KMS-11 (cell line): ENCODE results near the gene VARS2.

Source experiments
- H2AFZ ChIP-seq: fragments of 200-600 bp; sonication (generic); 2 replicates; pipeline ENCODE4 v1.6.1; 2016; ENCODE audit warnings: antibody characterized with exemption, mixed run types, low read depth
- H3K27ac ChIP-seq: fragments of 200-600 bp; sonication (generic); 2 replicates; pipeline ENCODE4 v1.6.1; 2016; ENCODE audit warnings: mild to moderate bottlenecking, mixed run types
- H3K27me3 ChIP-seq: fragments of 200-600 bp; sonication (generic); 2 replicates; pipeline ENCODE4 v1.6.1; 2017; ENCODE audit warnings: mild to moderate bottlenecking, low read depth, mixed run types, moderate library complexity; ENCODE audit not compliant: insufficient read depth
- H3K36me3 ChIP-seq: fragments of 200-600 bp; sonication (generic); 2 replicates; pipeline ENCODE4 v1.6.1; 2017; ENCODE audit warnings: mild to moderate bottlenecking, mixed run types; ENCODE audit not compliant: insufficient read depth
- H3K4me1 ChIP-seq: fragments of 200-600 bp; sonication (generic); 2 replicates; pipeline ENCODE4 v1.6.1; 2016; ENCODE audit warnings: mild to moderate bottlenecking, low read depth, mixed run types; ENCODE audit not compliant: poor library complexity, severe bottlenecking
- H3K4me2 ChIP-seq: fragments of 200-600 bp; sonication (generic); 2 replicates; pipeline ENCODE4 v1.7.0; 2016; ENCODE audit warnings: mild to moderate bottlenecking, mixed run types
- H3K4me3 ChIP-seq: fragments of 200-600 bp; sonication (generic); IDR thresholded peaks from 2 replicates; pipeline ENCODE4 v1.6.1; 2017; ENCODE audit warnings: low read depth, low read length, mixed read lengths; ENCODE audit not compliant: insufficient read depth
- H3K79me2 ChIP-seq: fragments of 200-600 bp; sonication (generic); 2 replicates; pipeline ENCODE4 v1.6.1; 2016; ENCODE audit warnings: low read depth, mixed run types; ENCODE audit not compliant: insufficient read depth
- H3K9ac ChIP-seq: fragments of 200-600 bp; sonication (generic); 2 replicates; pipeline ENCODE4 v1.6.1; 2016; ENCODE audit warnings: mild to moderate bottlenecking, mixed run types
- H4K20me1 ChIP-seq: fragments of 200-600 bp; sonication (generic); 2 replicates; pipeline ENCODE4 v1.6.1; 2016; ENCODE audit warnings: mild to moderate bottlenecking, mixed run types; ENCODE audit not compliant: insufficient read depth
- TF ChIP-seq, protein P1 (sequence below): fragments of 200-600 bp; sonication (generic); conservative IDR thresholded peaks from 2 replicates; pipeline ENCODE4 v1.6.1; 2017; ENCODE audit warnings: low read depth, mild to moderate bottlenecking, antibody characterized with exemption, low read length, moderate library complexity, mixed read lengths

The VARS2 gene

DNA sequence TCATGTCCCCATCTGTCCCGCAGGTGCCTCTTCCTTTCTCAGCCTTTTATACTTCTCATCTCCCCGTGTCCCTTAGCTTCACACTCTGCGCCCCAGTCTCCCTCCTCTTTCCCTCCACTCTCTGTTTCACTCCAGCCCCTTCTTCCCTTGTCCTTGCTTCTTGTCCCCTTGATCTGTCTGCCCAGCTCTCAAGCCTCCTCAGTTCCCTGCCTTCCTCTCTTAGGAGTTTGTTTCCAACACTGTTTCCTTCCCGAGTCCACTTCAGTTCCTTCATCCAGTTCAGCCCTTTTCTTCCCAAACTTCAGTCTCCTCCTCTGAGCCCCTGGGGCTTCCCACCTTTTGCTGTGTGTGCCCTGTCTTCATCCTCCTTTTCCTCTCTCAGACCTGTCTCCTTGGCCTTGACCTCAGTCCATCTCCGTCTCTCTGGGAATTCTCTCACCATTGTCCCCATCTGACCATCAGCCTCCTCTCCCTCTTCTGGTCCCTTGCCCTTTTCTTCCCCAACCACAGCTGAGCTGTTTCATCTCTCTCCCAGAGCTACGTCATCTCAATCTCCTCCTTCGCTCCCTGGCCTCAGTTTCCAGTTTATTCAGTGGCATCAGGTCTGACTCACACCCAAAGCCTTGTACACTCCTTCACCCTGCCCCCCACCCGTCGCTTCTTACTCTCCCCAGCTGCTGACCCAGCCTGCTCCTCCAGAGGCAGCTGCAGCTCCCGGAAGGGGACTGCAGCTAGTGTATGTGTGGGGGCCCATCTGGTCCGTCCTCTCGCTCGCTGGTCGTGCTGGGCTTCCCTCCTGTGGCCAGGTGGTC, 32.4 kb upstream of the VARS2 start:
- Histone ChIP-seq H3K27me3 (peaks cover 13% of the 10 kb centered on the region; the same call in 1 of the 2 replicates), H3K36me3 (no peaks in the 10 kb centered on the region), H3K4me3 (no peak overlapping the region), H3K79me2 (no peaks in the 10 kb centered on the region), H3K4me2 (no peak overlapping the region), H2AFZ (no peak overlapping the region), H3K4me1 (peaks cover 17% of the 10 kb centered on the region), H3K9ac (no peak overlapping the region), H3K27ac (no peak overlapping the region), H4K20me1 (no peaks in the 10 kb centered on the region)
- TF ChIP-seq, protein P1, sequence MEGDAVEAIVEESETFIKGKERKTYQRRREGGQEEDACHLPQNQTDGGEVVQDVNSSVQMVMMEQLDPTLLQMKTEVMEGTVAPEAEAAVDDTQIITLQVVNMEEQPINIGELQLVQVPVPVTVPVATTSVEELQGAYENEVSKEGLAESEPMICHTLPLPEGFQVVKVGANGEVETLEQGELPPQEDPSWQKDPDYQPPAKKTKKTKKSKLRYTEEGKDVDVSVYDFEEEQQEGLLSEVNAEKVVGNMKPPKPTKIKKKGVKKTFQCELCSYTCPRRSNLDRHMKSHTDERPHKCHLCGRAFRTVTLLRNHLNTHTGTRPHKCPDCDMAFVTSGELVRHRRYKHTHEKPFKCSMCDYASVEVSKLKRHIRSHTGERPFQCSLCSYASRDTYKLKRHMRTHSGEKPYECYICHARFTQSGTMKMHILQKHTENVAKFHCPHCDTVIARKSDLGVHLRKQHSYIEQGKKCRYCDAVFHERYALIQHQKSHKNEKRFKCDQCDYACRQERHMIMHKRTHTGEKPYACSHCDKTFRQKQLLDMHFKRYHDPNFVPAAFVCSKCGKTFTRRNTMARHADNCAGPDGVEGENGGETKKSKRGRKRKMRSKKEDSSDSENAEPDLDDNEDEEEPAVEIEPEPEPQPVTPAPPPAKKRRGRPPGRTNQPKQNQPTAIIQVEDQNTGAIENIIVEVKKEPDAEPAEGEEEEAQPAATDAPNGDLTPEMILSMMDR, result no peak

DNA sequence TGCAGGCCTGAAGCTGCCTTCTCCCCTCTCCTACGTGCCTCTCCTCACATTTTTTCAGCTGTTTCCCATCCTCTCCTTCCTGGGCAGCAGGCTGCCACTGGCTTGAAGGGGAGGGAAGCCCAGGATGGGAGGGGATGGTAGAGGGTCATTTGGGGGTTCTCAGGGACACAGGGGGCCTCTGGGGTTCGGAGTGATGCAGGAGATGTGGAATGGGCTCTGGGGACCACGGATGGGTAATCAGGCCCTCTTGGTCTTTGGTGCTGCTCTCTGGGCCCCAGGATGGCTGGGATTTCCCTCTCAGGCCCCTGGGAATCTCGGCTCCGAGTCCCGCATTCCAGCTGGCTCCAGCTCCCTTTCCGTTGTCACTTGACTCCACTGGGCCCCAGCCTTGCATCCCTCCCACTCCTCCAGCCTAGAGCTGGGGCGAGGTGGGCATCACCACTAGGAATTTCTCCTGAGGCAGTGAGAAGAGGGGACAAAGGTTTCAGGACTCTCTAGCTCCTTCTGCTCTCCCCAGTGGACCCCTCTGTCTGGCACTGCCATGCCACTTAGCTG, 31.8 kb upstream of the VARS2 start:
- Histone ChIP-seq H3K79me2 (no peaks in the 10 kb centered on the region), H3K36me3 (no peaks in the 10 kb centered on the region), H3K27me3 (peaks cover 13% of the 10 kb centered on the region; the same call in 1 of the 2 replicates), H3K4me3 (no peak overlapping the region), H3K4me1 (peaks cover 14% of the 10 kb centered on the region), H4K20me1 (no peaks in the 10 kb centered on the region), H3K27ac (no peak overlapping the region), H3K9ac (no peak overlapping the region), H2AFZ (no peak overlapping the region), H3K4me2 (no peak overlapping the region)
- TF ChIP-seq, protein P1, result no peak

DNA sequence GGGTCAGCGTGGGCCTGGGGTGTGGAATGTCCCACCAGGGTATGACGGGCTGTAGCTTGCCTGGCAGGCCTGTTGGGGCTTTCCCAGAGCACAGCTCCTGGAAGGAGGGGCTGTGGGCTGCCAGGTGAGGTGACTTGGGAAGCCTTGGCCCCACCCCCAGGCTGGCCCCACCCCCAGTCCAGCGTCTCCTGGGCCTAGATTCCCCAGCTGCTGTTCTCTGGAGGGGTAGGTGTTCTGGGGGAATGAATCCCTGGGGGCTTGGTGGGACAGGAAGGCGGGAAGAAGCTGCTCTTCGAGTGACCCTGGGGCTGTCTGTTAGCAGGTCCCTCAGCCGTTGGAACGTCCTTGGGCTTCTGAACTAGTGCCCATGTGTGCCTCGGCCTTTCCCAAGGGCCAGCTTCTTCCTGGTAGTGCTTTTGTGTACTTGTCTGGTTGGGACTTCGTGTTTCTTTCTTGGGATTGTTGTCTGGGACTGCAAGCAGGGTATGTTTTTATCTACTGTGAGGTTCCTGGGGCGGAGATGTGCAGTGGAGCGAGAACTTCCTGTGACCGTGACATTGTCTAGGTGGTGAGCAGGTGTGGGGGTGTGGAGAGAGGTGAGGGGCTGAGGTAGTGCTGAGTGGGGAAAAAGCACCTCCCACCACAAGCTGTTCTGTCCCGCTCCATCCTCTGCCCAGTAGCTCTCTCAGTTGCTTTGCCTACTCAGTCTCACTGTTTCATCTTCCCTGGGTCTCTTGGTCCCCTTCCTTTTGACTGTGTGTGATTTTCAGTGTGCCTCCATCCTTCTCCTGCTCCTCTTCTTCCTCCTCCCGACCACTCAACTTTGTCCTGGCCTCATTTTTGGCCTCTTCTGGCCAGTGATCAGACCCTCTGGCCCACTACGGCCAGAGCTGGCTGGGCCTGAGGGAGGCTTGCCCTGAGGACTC, 31.0 kb upstream of the VARS2 start:
- Histone ChIP-seq H3K27me3 (peaks cover 13% of the 10 kb centered on the region; the same call in 1 of the 2 replicates), H2AFZ (no peak overlapping the region), H3K4me3 (no peak overlapping the region), H3K4me1 (peaks cover 6% of the 10 kb centered on the region), H3K27ac (no peak overlapping the region), H3K79me2 (no peaks in the 10 kb centered on the region), H3K36me3 (no peaks in the 10 kb centered on the region), H4K20me1 (no peaks in the 10 kb centered on the region), H3K4me2 (no peak overlapping the region; the same call in 1 of the 2 replicates), H3K9ac (no peak overlapping the region)
- TF ChIP-seq, protein P1, result no peak

DNA sequence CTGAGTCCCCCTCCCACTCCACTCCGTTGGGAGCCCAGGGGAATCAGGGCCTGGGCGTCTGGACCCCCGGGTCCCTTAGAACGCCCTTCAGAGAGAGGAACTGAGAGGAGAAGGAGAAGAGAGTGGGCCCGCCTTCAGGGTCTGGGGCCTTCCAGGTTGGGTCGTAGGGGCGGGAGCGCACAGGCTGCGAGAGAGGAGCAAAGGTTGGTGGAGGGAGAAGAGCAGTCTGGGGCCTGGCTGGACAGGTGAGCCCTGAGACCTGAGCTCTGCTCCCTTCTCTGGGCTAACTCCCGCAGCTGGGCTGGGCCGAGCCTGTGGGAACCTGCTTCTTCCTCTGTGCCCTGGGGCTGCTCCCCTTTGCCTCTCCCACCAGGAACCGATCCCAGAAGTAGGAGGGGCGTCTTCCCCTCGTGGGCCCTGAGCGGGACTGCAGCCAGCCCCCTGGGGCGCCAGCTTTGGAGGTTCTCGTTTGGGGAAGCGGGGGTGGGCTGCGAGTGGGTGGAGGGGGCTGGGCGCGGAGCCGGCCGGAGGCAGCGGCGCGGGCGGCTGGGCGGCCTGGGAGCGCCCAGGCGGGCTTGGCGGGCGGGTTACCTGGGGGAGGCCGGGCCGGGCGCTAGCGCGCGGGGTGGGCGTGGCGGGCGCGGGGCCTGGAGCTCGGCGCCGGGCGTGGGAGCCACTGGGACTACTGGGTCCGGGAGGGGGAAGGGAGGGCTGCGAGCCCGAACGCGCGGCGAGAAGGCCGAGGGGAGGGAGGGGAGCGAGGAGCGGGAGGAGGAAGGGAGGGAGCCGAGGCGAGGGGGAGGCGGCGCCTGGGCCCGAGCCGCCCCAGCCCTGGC, 30.1 kb upstream of the VARS2 start, which contains the start of gene DDR1:
TSS of gene DDR1 (plus strand) at position 835 of the 836 bp plus-strand sequence. CDS start 4,211 bp downstream, outside the sequence.
- H3K4me3 ChIP-seq, result no peak within 1 kb of the TSS
- no peaks in the 10 kb centered on the region for H4K20me1 ChIP-seq
- H3K4me2 ChIP-seq, result peak within 1 kb of the TSS; percentile 70
- H3K79me2 ChIP-seq, result no peaks in the 10 kb centered on the region
- H3K9ac ChIP-seq, result peak within 1 kb of the TSS; percentile 9; the same call in 1 of the 2 replicates
- H3K27ac ChIP-seq, result no peak within 1 kb of the TSS
- H2AFZ ChIP-seq, result peak within 1 kb of the TSS; percentile 76
- peaks cover 13% of the 10 kb centered on the region; the same call in 1 of the 2 replicates for H3K27me3 ChIP-seq
- no peaks in the 10 kb centered on the region for H3K36me3 ChIP-seq
- peaks cover 5% of the 10 kb centered on the region for H3K4me1 ChIP-seq
- TF ChIP-seq, protein P1, result no peak
